ENCODE measurements around the gene RET.

Gene RET

GRCh38 chr10:43117031-43117776 lies 40.3 kb downstream of the RET start:
- H3K4me3 ChIP-seq (ENCODE audit: low read length), result no peak overlapping the region
- DNase-seq (ENCODE audit: low read depth), result no peak
- TF ChIP-seq CTCF (conservative IDR thresholded peaks at IDR 0.05; ENCODE audit: low read depth, low read length), result no peak

DNA sequence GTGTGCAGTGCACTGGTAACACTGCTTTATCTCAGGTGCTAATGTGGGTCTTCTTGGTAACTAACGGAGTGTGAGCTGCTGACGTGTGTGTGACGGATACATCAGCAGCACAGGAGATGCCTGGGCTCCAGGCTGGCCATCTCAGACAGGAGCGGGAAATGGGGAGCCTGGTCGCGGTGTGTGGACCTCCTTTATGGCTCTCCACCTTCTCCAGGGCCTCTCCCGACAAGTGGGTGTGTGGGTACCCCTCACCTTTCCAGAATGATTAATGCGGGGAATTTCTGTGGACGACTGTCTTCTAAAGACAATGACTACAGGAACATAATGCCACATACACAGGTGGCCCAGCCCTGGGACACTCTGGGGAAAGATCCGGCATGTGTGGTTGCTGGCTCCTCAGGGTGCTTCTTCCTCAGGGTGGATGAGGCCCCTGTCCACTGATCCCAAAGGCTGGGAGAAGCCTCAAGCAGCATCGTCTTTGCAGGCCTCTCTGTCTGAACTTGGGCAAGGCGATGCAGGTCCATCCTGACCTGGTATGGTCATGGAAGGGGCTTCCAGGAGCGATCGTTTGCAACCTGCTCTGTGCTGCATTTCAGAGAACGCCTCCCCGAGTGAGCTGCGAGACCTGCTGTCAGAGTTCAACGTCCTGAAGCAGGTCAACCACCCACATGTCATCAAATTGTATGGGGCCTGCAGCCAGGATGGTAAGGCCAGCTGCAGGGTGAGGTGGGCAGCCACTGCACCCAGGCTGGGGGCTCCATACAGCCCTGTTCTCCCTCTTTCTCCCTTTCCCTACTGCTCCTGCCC lies 41.1 kb downstream of the RET start:
- no peak for TF ChIP-seq CTCF (conservative IDR thresholded peaks at IDR 0.05; ENCODE audit: low read depth, low read length)
- no peak for DNase-seq (ENCODE audit: low read depth)
- H3K4me3 ChIP-seq (ENCODE audit: low read length), result no peak overlapping the region

DNA sequence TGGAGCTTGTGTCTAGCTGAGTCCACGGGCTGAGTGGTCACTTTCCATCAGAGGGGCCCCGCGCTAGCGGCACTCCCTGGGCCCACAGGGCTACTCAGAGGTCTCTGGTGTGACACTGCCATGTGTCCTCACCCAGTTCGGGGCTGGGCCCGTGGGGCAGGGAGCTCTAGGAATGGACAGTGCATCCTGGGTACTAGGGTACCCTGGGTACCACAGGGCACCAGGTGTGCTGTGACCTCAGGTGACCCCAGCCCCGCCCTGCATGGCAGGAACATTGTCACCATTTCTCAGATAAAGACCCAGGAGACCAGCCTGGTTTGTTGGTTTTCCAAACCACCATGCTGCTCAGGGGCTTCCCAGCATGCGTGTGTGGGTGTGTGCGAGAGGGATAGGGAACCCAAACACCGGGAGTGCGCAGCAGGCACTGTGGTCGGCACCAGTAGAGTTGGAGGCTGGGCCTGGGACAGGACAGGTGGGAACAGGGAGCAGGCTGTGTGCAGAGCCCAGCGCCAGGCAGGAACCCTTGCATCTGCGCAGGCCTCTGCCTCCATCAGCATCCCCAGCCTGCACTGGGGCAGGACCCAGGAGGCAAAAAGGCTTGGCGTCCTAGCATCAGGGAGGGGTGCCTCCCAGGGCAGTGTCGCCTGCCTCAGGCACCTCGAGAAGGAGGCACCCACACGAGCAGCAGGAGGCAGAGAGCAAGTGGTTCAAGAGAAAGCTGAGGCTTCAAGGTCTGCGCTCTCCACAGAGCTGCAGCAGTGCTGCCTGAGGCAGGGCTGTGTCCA lies 42.0 kb downstream of the RET start:
- TF ChIP-seq CTCF (conservative IDR thresholded peaks at IDR 0.05; ENCODE audit: low read depth, low read length), result no peak
- DNase-seq (ENCODE audit: low read depth), result no peak
- H3K4me3 ChIP-seq (ENCODE audit: low read length), result no peak overlapping the region

GRCh38 chr10:43119416-43120115 lies 42.7 kb downstream of the RET start:
- DNase-seq (ENCODE audit: low read depth), result no peak
- H3K4me3 ChIP-seq (ENCODE audit: low read length), result no peak overlapping the region
- TF ChIP-seq CTCF (conservative IDR thresholded peaks at IDR 0.05; ENCODE audit: low read depth, low read length), result no peak

DNA sequence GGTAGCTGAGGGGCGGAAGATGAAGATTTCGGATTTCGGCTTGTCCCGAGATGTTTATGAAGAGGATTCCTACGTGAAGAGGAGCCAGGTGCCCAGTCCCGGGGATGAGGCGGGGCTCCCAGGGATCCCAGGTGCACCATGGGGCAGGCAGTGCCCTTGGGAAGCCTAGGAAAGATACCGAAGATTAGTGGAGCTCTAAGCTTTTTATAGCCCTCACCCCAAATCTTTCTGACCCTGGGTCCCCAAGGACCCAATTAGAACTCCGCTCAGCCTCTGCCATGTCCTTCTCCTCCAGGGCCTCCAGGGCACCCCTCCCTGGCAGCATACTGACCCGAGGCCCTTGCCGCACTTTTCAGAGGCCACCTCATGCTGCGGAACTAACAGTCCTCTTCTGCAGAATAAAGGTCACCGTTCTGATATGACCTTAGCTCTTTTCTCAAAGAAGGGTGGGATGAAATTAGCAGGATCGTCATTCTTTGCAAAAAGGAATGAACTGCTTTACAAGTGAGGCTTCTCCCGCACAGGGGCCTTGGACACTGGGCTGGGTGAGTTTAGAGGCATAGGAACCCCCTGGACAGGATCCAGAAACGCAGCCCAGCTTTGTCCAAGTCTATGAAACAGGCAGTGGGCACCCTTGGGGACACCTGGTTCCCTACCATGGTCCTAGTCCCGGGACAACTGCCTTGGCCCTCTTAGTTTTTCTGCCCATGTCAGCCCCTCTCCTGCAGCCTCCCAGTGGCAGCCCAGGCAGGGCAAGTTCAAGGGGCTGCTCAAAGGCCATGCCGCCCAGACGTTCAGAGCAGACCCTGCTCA lies 43.5 kb downstream of the RET start:
- TF ChIP-seq CTCF (conservative IDR thresholded peaks at IDR 0.05; ENCODE audit: low read depth, low read length), result no peak
- H3K4me3 ChIP-seq (ENCODE audit: low read length), result no peak overlapping the region
- no peak for DNase-seq (ENCODE audit: low read depth)

DNA sequence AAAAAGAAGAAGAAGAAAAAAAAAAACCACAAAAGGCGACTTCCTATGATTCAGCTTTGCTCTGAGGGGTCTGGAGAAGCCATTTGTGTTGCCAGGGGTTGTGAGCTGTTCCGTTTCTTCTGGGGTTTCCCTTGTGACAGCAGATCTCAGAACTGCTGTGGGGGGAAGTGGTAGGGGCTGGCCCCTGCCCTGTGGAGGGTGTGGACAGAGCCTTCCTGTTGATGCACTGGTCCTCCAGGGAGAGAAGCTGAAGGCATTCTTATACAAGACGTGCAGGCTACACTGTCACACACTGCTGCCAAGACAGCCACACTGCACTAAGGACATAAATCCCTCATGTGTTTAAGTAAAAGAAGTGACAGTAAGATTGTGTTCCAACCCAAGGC lies 44.1 kb downstream of the RET start:
- no peak for DNase-seq (ENCODE audit: low read depth)
- no peak overlapping the region for H3K4me3 ChIP-seq (ENCODE audit: low read length)

More for the DNA sequence above, 44.1 kb downstream of the RET start:
- no peak for TF ChIP-seq CTCF (conservative IDR thresholded peaks at IDR 0.05; ENCODE audit: low read depth, low read length)
